HG03558 (cell line): ENCODE data around the gene BDKRB1.
"Not testable (repeated sequence)": the region's sequence is repeated elsewhere in the genome, so short reads cannot be mapped to it uniquely, and the experiment has no call there.

Experiments
- ATAC-seq: cut with Tn5 transposase; IDR thresholded peaks from one replicate; pipeline ENCODE4 v1.9.1; 2021; ENCODE audit warnings: moderate number of reproducible peaks; ENCODE audit not compliant: unreplicated experiment; ENCODE audit errors: extremely low read depth

The BDKRB1 gene

GRCh38 chr14:96232506-96232905, 23.5 kb upstream of the BDKRB1 start:
- no peak for ATAC-seq

GRCh38 chr14:96233661-96234060, 22.3 kb upstream of the BDKRB1 start:
- ATAC-seq: no peak

GRCh38 chr14:96235426-96235825, 20.6 kb upstream of the BDKRB1 start:
- ATAC-seq: no peak

GRCh38 chr14:96237641-96238040, 18.4 kb upstream of the BDKRB1 start:
- no peak for ATAC-seq

- no peak for ATAC-seq
Observed at GRCh38 chr14:96238676-96239265, 17.2 kb upstream of the BDKRB1 start.

- no peak for ATAC-seq
Observed at GRCh38 chr14:96239711-96240141, 16.3 kb upstream of the BDKRB1 start.

- ATAC-seq: no peak
Observed at GRCh38 chr14:96240641-96241040, 15.4 kb upstream of the BDKRB1 start.

GRCh38 chr14:96242126-96242525, 13.9 kb upstream of the BDKRB1 start:
- no peak for ATAC-seq

GRCh38 chr14:96243785-96244184, 12.2 kb upstream of the BDKRB1 start:
- no peak for ATAC-seq

GRCh38 chr14:96245074-96245473, 10.9 kb upstream of the BDKRB1 start:
- ATAC-seq: not testable (repeated sequence)

GRCh38 chr14:96245710-96246538, 10.1 kb upstream of the BDKRB1 start:
- ATAC-seq: no peak

- ATAC-seq: no peak
Observed at GRCh38 chr14:96246539-96246847, 9.5 kb upstream of the BDKRB1 start.

- ATAC-seq: no peak
Observed at GRCh38 chr14:96247031-96247430, 9.0 kb upstream of the BDKRB1 start.

- ATAC-seq: no peak
Observed at GRCh38 chr14:96249029-96249428, 7.0 kb upstream of the BDKRB1 start.

GRCh38 chr14:96250485-96250884, 5.5 kb upstream of the BDKRB1 start:
- no peak for ATAC-seq

- no peak for ATAC-seq
Observed at GRCh38 chr14:96251656-96252155, 4.3 kb upstream of the BDKRB1 start.

GRCh38 chr14:96252323-96252998, 3.5 kb upstream of the BDKRB1 start:
- ATAC-seq: no peak

- ATAC-seq: no peak
Observed at GRCh38 chr14:96252999-96253539, 2.9 kb upstream of the BDKRB1 start.

GRCh38 chr14:96254687-96255086, 1.3 kb upstream of the BDKRB1 start:
- ATAC-seq: no peak

- no peak for ATAC-seq
Observed at GRCh38 chr14:96256407-96256806, 397 bp downstream of the BDKRB1 start.

- ATAC-seq: no peak
Observed at GRCh38 chr14:96257056-96257455, 1.0 kb downstream of the BDKRB1 start.
